Measurements from ENCODE around the gene RBKS.

The RBKS gene

GRCh38 chr2:27907547-27907946, 17.4 kb upstream of the RBKS start:
- in situ Hi-C loops (cut with HindIII; ENCODE audit: low sequenced_read_pairs): no loop called here
- TF ChIP-seq CTCF (IDR thresholded peaks at IDR 0.05; ENCODE audit: low read depth, low read length, missing control alignments): no peak
- no peak overlapping the region for H3K4me3 ChIP-seq (ENCODE audit: low read depth, low read length)
- DNase-seq (ENCODE audit: low read depth): no peak

- in situ Hi-C loops (cut with HindIII; ENCODE audit: low sequenced_read_pairs): no loop called here
- TF ChIP-seq CTCF (IDR thresholded peaks at IDR 0.05; ENCODE audit: low read depth, low read length, missing control alignments): no peak
- H3K4me3 ChIP-seq (ENCODE audit: low read depth, low read length): no peak overlapping the region
- no peak for DNase-seq (ENCODE audit: low read depth)
Measured at GRCh38 chr2:27906074-27906473, 15.9 kb upstream of the RBKS start.

- DNase-seq (ENCODE audit: low read depth): no peak
- in situ Hi-C loops (cut with HindIII; ENCODE audit: low sequenced_read_pairs): no loop called here
- TF ChIP-seq CTCF (IDR thresholded peaks at IDR 0.05; ENCODE audit: low read depth, low read length, missing control alignments): no peak
- no peak overlapping the region for H3K4me3 ChIP-seq (ENCODE audit: low read depth, low read length)
Measured at GRCh38 chr2:27904405-27904665, 14.1 kb upstream of the RBKS start.

- no peak for TF ChIP-seq CTCF (IDR thresholded peaks at IDR 0.05; ENCODE audit: low read depth, low read length, missing control alignments)
- DNase-seq (ENCODE audit: low read depth): no peak
- in situ Hi-C loops (cut with HindIII; ENCODE audit: low sequenced_read_pairs): no loop called here
Measured at GRCh38 chr2:27903649-27904404, 13.6 kb upstream of the RBKS start.

GRCh38 chr2:27903018-27903417, 12.8 kb upstream of the RBKS start:
- in situ Hi-C loops (cut with HindIII; ENCODE audit: low sequenced_read_pairs): no loop called here

More at GRCh38 chr2:27903649-27904404, 13.6 kb upstream of the RBKS start:
- no peak overlapping the region for H3K4me3 ChIP-seq (ENCODE audit: low read depth, low read length)

GRCh38 chr2:27902098-27902497, 11.9 kb upstream of the RBKS start:
- in situ Hi-C loops (cut with HindIII; ENCODE audit: low sequenced_read_pairs): no loop called here
- no peak overlapping the region for H3K4me3 ChIP-seq (ENCODE audit: low read depth, low read length)
- no peak for DNase-seq (ENCODE audit: low read depth)
- no peak for TF ChIP-seq CTCF (IDR thresholded peaks at IDR 0.05; ENCODE audit: low read depth, low read length, missing control alignments)

More at GRCh38 chr2:27903018-27903417, 12.8 kb upstream of the RBKS start:
- DNase-seq (ENCODE audit: low read depth): no peak
- no peak overlapping the region for H3K4me3 ChIP-seq (ENCODE audit: low read depth, low read length)
- no peak for TF ChIP-seq CTCF (IDR thresholded peaks at IDR 0.05; ENCODE audit: low read depth, low read length, missing control alignments)
